IMR-90 (cell line): ENCODE measurements around the gene PDZD8. TPM values are rescaled to one million over a fixed set of nuclear protein-coding genes. Genes with fewer than 3 reads are reported as not detected.

Source experiments
- ATAC-seq: fragments of 200-7000 bp; cut with Tn5 transposase; 2 replicates; pipeline ENCODE4 v1.9.1; 2020; ENCODE audit warnings: low read depth, mild to moderate bottlenecking, moderate library complexity
- BruUV-seq: library from RNA; stranded (reverse); fragments of 400-500 nt; replicated peaks from 2 replicates; lab custom pipeline; 2021; lab: Mats Ljungman, UMichigan
- CTCF ChIA-PET: fragments of 300-600 bp; formaldehyde crosslinking; extraction: SDS; loops from one replicate; lab custom pipeline; 2021; ENCODE audit warnings: antibody characterized with exemption; lab: Yijun Ruan, JAX
- POLR2A ChIA-PET: fragments of 300-600 bp; sonication (Branson Sonifier 250); formaldehyde crosslinking; loops from one replicate; lab custom pipeline; 2022; ENCODE audit warnings: antibody characterized with exemption; ENCODE audit not compliant: unreplicated experiment; lab: Charles Lee
- DNase-seq: peaks from one replicate; pipeline ENCODE4 v3.0.0; 2013
- H2AFZ ChIP-seq: replicated peaks from 2 replicates; pipeline ENCODE3; 2013; ENCODE audit warnings: low read length, mild to moderate bottlenecking; ENCODE audit not compliant: poor library complexity
- H2AK5ac ChIP-seq: 2 replicates; pipeline ENCODE4 v1.6.1; 2013; ENCODE audit warnings: low read depth, low read length, inconsistent platforms
- H2AK9ac ChIP-seq: replicated peaks from 2 replicates; pipeline ENCODE3; 2013; ENCODE audit warnings: mild to moderate bottlenecking, low read depth, low read length, moderate library complexity; ENCODE audit not compliant: poor library complexity
- H2BK120ac ChIP-seq: 2 replicates; pipeline ENCODE4 v1.6.1; 2013; ENCODE audit warnings: low read depth, low read length, inconsistent platforms
- H2BK15ac ChIP-seq: 3 replicates; pipeline ENCODE4 v1.6.1; 2013; ENCODE audit warnings: low read depth, low read length, inconsistent platforms
- H2BK20ac ChIP-seq: 2 replicates; pipeline ENCODE4 v1.6.1; 2013; ENCODE audit warnings: low read depth, mild to moderate bottlenecking, inconsistent platforms, low read length, moderate library complexity
- H2BK5ac ChIP-seq: 2 replicates; pipeline ENCODE4 v1.6.1; 2013; ENCODE audit warnings: mild to moderate bottlenecking, low read depth, low read length, inconsistent platforms; ENCODE audit not compliant: poor library complexity, severe bottlenecking
- H3K14ac ChIP-seq: replicated peaks from 2 replicates; pipeline ENCODE4 v1.6.1; 2013; ENCODE audit warnings: low read depth, low read length, inconsistent platforms
- H3K18ac ChIP-seq: 2 replicates; pipeline ENCODE4 v1.6.1; 2013; ENCODE audit warnings: low read depth, low read length, control low read depth
- H3K23ac ChIP-seq: 2 replicates; pipeline ENCODE4 v1.6.1; 2013; ENCODE audit warnings: low read depth, low read length, inconsistent platforms
- H3K27ac ChIP-seq: 2 replicates; pipeline ENCODE4 v1.5.1; 2013; ENCODE audit warnings: mild to moderate bottlenecking, control low read depth, low read length; ENCODE audit not compliant: insufficient read depth
- H3K27me3 ChIP-seq: 2 replicates; pipeline ENCODE4 v1.6.1; 2013; ENCODE audit warnings: low read length; ENCODE audit not compliant: control insufficient read depth, insufficient read depth
- H3K36me3 ChIP-seq: 2 replicates; pipeline ENCODE4 v1.6.1; 2013; ENCODE audit warnings: low read length, mixed read lengths; ENCODE audit not compliant: control insufficient read depth, insufficient read depth
- H3K4ac ChIP-seq: 2 replicates; pipeline ENCODE4 v1.6.1; 2013; ENCODE audit warnings: low read depth, low read length, inconsistent platforms
- H3K4me1 ChIP-seq: 2 replicates; pipeline ENCODE4 v1.6.1; 2013; ENCODE audit warnings: low read length, mixed read lengths; ENCODE audit not compliant: control insufficient read depth, insufficient read depth
- H3K4me2 ChIP-seq: 2 replicates; pipeline ENCODE4 v1.6.1; 2013; ENCODE audit warnings: low read depth, mild to moderate bottlenecking, control low read depth, low read length, moderate library complexity
- H3K4me3 ChIP-seq: 2 replicates; pipeline ENCODE4 v1.5.1; 2013; ENCODE audit warnings: low read depth, mild to moderate bottlenecking, control low read depth, low read length, moderate library complexity; ENCODE audit not compliant: insufficient read depth
- H3K56ac ChIP-seq: 2 replicates; pipeline ENCODE4 v1.6.1; 2013; ENCODE audit warnings: low read length, inconsistent platforms; ENCODE audit not compliant: insufficient read depth; ENCODE audit errors: extremely low read depth
- H3K79me1 ChIP-seq, 2 experiments: 2 replicates each; pipeline ENCODE4 v1.6.1; 2013; ENCODE audit warnings: low read length in 2 of 2, inconsistent platforms in 1 of 2, low read depth in 1 of 2
- H3K9ac ChIP-seq: 2 replicates; pipeline ENCODE4 v1.6.1; 2013; ENCODE audit warnings: low read depth, low read length, control low read depth
- H3K9me1 ChIP-seq: 2 replicates; pipeline ENCODE4 v1.6.1; 2013; ENCODE audit warnings: low read length, inconsistent platforms; ENCODE audit not compliant: insufficient read depth
- H3K9me3 ChIP-seq: 2 replicates; pipeline ENCODE4 v1.6.1; 2013; ENCODE audit warnings: low read length; ENCODE audit not compliant: control insufficient read depth, insufficient read depth
- H4K20me1 ChIP-seq: 2 replicates; pipeline ENCODE4 v1.6.1; 2013; ENCODE audit warnings: low read length, inconsistent platforms; ENCODE audit not compliant: insufficient read depth
- H4K5ac ChIP-seq: 2 replicates; pipeline ENCODE4 v1.6.1; 2013; ENCODE audit warnings: mild to moderate bottlenecking, low read depth, low read length, control low read depth
- H4K8ac ChIP-seq, 2 experiments: 2 replicates each; pipeline ENCODE4 v1.6.1; 2013; ENCODE audit warnings: low read depth in 2 of 2, low read length in 2 of 2, control low read depth in 1 of 2, inconsistent platforms in 1 of 2
- H4K91ac ChIP-seq: 2 replicates; pipeline ENCODE4 v1.6.1; 2013; ENCODE audit warnings: low read depth, low read length, inconsistent platforms; ENCODE audit not compliant: insufficient read depth
- BHLHE40 ChIP-seq: fragments of 150-350 bp; IDR thresholded peaks from 2 replicates; pipeline ENCODE4 v1.6.1; 2016; ENCODE audit warnings: mild to moderate bottlenecking, low read depth, low read length
- CHD1 ChIP-seq: IDR thresholded peaks from 2 replicates; pipeline ENCODE4 v1.6.1; 2012; ENCODE audit warnings: low read depth, low read length, improper control_type of control experiment
- ELK1 ChIP-seq: fragments of 150-350 bp; IDR thresholded peaks from 2 replicates; pipeline ENCODE4 v1.6.1; 2016; ENCODE audit warnings: low read depth, mild to moderate bottlenecking, low read length, moderate library complexity, borderline replicate concordance
- MAFK ChIP-seq: IDR thresholded peaks from 2 replicates; pipeline ENCODE4 v1.6.1; 2012; ENCODE audit warnings: low read depth, low read length, improper control_type of control experiment
- MXI1 ChIP-seq: IDR thresholded peaks from 2 replicates; pipeline ENCODE4 v1.6.1; 2012; ENCODE audit warnings: low read depth, mild to moderate bottlenecking, low read length, moderate library complexity, borderline replicate concordance
- RCOR1 ChIP-seq: IDR thresholded peaks from 2 replicates; pipeline ENCODE4 v1.6.1; 2012; ENCODE audit warnings: mild to moderate bottlenecking, low read length, improper control_type of control experiment; ENCODE audit not compliant: insufficient replicate concordance
- SMC3 ChIP-seq: fragments of 150-350 bp; IDR thresholded peaks from 2 replicates; pipeline ENCODE4 v1.6.1; 2016; ENCODE audit warnings: low read depth, mild to moderate bottlenecking, antibody characterized with exemption, low read length, moderate library complexity
- WGBS, 2 experiments: methylation state at CpG; one replicate each; pipeline versions ENCODE4 v1.1.5 to v1.1.7; 2013; ENCODE audit warnings: missing lambda C conversion rate in 2 of 2; ENCODE audit not compliant: insufficient read length in 1 of 2; ENCODE audit errors: extremely low coverage in 2 of 2; 5-methylcytosine and 5-hydroxymethylcytosine counted together
- dilution Hi-C: fragments of 300-500 bp; cut with HindIII; formaldehyde crosslinking; loops from one replicate; pipeline ENCODE4 v1.14.3; 2018; ENCODE audit warnings: low sequenced_read_pairs; ENCODE audit not compliant: unreplicated experiment
- in situ Hi-C: fragments of 300-500 bp; cut with MboI; formaldehyde crosslinking; loops from 3 replicates; pipeline ENCODE4 v1.14.3; 2019; ENCODE audit warnings: low sequenced_read_pairs, inconsistent platforms, mixed read lengths
- intact Hi-C: fragments of 100-400 bp; cut with micrococcal nuclease; formaldehyde crosslinking; loops from 2 replicates; pipeline ENCODE4 v1.10.0; 2022
- polyA plus RNA-seq, 3 experiments: library from polyadenylated mRNA; depleted of rRNA; stranded (reverse); fragments of >200 nt; gene quantifications; 2 replicates each; pipeline ENCODE4 v1.2.3, GENCODE V29; 2012; ENCODE audit warnings: low replicate concordance in 1 of 3
- total RNA-seq: library from RNA; depleted of rRNA; stranded (reverse); fragments of >200 nt; gene quantifications from 2 replicates; pipeline ENCODE4 v1.2.3, GENCODE V29; 2012

Gene PDZD8
- total and polyA plus RNA-seq, 2 of the 4 experiments (the other 2 are of a cell fraction) = 11.3 to 20.4 TPM

- intact Hi-C loops = no loop called here
- in situ Hi-C loops = no loop called here
- Histone ChIP-seq H2AFZ (no peak overlapping the region), H3K4me3 (no peak overlapping the region), H3K4me1 (0 out of 2 replicates have a peak, but pooled peaks cover 2% of the 10 kb centered on the region), H3K18ac (no peak overlapping the region), H3K23ac (no peak overlapping the region), H3K79me1 (peaks cover 15 to 16% of the 10 kb centered on the region in 2 experiments; a peak in 2 of 4 replicates), H2BK15ac (no peak overlapping the region), H3K27me3 (no peaks in the 10 kb centered on the region), H3K4me2 (no peak overlapping the region), H3K9me1 (no peaks in the 10 kb centered on the region), H2AK9ac (no peak overlapping the region), H2AK5ac (no peak overlapping the region), H2BK20ac (no peak overlapping the region), H2BK120ac (no peak overlapping the region), H4K5ac (no peak overlapping the region), H3K9ac (no peak overlapping the region), H3K9me3 (no peaks in the 10 kb centered on the region), H3K27ac (no peak overlapping the region), H3K14ac (no peak overlapping the region), H4K20me1 (peaks cover 5% of the 10 kb centered on the region; the same call in 1 of the 2 replicates), H3K4ac (no peak overlapping the region), H4K8ac (no peak overlapping the region), H4K91ac (no peak overlapping the region), H2BK5ac (no peak overlapping the region), H3K36me3 (no peaks in the 10 kb centered on the region), H3K56ac (no peak overlapping the region)
- no CpG with 5 or more reads among the region's 2 CpGs for WGBS, 2 experiments
- DNase-seq (no peak), ATAC-seq (no peak)
- dilution Hi-C loops = no loop called here
- ChIA-PET CTCF (no interaction called here), POLR2A (no interaction called here)
- no TSS peak for BruUV-seq
- TF ChIP-seq CHD1 (no peak), RCOR1 (no peak), MAFK (no peak; the same call in 1 of the 2 replicates), BHLHE40 (no peak), ELK1 (no peak), SMC3 (no peak), MXI1 (no peak)
Observed at GRCh38 chr10:117324367-117324766, 50.9 kb downstream of the PDZD8 start.
